WTC11 (cell line): Measurements from ENCODE around the gene MRPS6. TPM values are rescaled to one million over a fixed set of nuclear protein-coding genes. Genes with fewer than 3 reads are reported as not detected.

Experiments used
- ATAC-seq: fragments of 200-7000 bp; cut with Tn5 transposase; 2 replicates; pipeline ENCODE4 v1.10.0; 2021; ENCODE audit warnings: mild to moderate bottlenecking, moderate library complexity
- CTCF ChIA-PET: fragments of 300-600 bp; sonication (Branson Sonifier 250); formaldehyde crosslinking; loops from one replicate; lab custom pipeline; 2021; ENCODE audit warnings: antibody characterized with exemption; lab: Charles Lee
- POLR2A ChIA-PET: fragments of 350-600 bp; sonication (Branson Sonifier 250); formaldehyde crosslinking; loops from one replicate; lab custom pipeline; 2021; ENCODE audit warnings: antibody characterized with exemption; lab: Charles Lee
- DNase-seq: peaks from one replicate; pipeline ENCODE4 v3.0.0; 2021; ENCODE audit warnings: low spot score
- H3K27ac Mint-ChIP-seq: 2 replicates; pipeline ENCODE4 v1.8.0; 2021; ENCODE audit warnings: mixed read lengths
- H3K27me3 Mint-ChIP-seq: 2 replicates; pipeline ENCODE4 v1.8.0; 2021; ENCODE audit warnings: low read depth, mild to moderate bottlenecking, moderate library complexity, mixed read lengths
- H3K36me3 Mint-ChIP-seq: 2 replicates; pipeline ENCODE4 v1.8.0; 2021; ENCODE audit warnings: mixed read lengths
- H3K4me1 Mint-ChIP-seq: 2 replicates; pipeline ENCODE4 v1.8.0; 2022; ENCODE audit warnings: mixed read lengths
- H3K4me3 Mint-ChIP-seq: 2 replicates; pipeline ENCODE4 v1.8.0; 2021; ENCODE audit warnings: mild to moderate bottlenecking, moderate library complexity, mixed read lengths
- H3K9me3 Mint-ChIP-seq: 2 replicates; pipeline ENCODE4 v1.8.0; 2021; ENCODE audit warnings: mixed read lengths
- CDX4 ChIP-seq: fragments of 250-450 bp; sonication (Bioruptor Pico); IDR thresholded peaks from 2 replicates; pipeline ENCODE4 v1.9.0; 2021; ENCODE audit warnings: moderate library complexity, mild to moderate bottlenecking, inconsistent platforms, borderline replicate concordance
- CREM ChIP-seq: sonication (generic); formaldehyde crosslinking; IDR thresholded peaks from 2 replicates; pipeline ENCODE4 v1.8.1; 2022; ENCODE audit warnings: mild to moderate bottlenecking, missing genetic modification reagents, moderate library complexity
- E2F4 ChIP-seq: sonication (generic); formaldehyde crosslinking; IDR thresholded peaks from 2 replicates; pipeline ENCODE4 v1.8.1; 2022; ENCODE audit warnings: low read depth, mild to moderate bottlenecking, moderate library complexity, missing genetic modification reagents, borderline replicate concordance
- ELF4 ChIP-seq: sonication (generic); formaldehyde crosslinking; IDR thresholded peaks from 2 replicates; pipeline ENCODE4 v1.8.1; 2022; ENCODE audit warnings: low read depth, mild to moderate bottlenecking, moderate library complexity, missing genetic modification reagents
- NFATC4 ChIP-seq: fragments of 250-450 bp; sonication (Bioruptor Pico); IDR thresholded peaks from 2 replicates; pipeline ENCODE4 v1.9.0; 2021; ENCODE audit warnings: mild to moderate bottlenecking
- NR3C1 ChIP-seq: sonication (generic); formaldehyde crosslinking; conservative IDR thresholded peaks from 2 replicates; pipeline ENCODE4 v1.8.1; 2023; ENCODE audit warnings: low read depth, mild to moderate bottlenecking, missing genetic modification reagents
- PRRX2 ChIP-seq: fragments of 250-450 bp; sonication (Bioruptor Pico); IDR thresholded peaks from 2 replicates; pipeline ENCODE4 v1.8.0; 2021; ENCODE audit warnings: mild to moderate bottlenecking
- RORB ChIP-seq: fragments of 250-450 bp; sonication (Bioruptor Pico); IDR thresholded peaks from 2 replicates; pipeline ENCODE4 v1.9.0; 2021; ENCODE audit warnings: mild to moderate bottlenecking
- SMAD4 ChIP-seq: sonication (generic); formaldehyde crosslinking; IDR thresholded peaks from 2 replicates; pipeline ENCODE4 v1.8.0; 2022; ENCODE audit warnings: mild to moderate bottlenecking, missing genetic modification reagents
- ZNF219 ChIP-seq: sonication (generic); formaldehyde crosslinking; IDR thresholded peaks from 2 replicates; pipeline ENCODE4 v1.8.0; 2023; ENCODE audit warnings: missing genetic modification reagents, mild to moderate bottlenecking, borderline replicate concordance
- ZNF396 ChIP-seq: fragments of 250-450 bp; sonication (Bioruptor Pico); IDR thresholded peaks from 2 replicates; pipeline ENCODE4 v1.8.0; 2021; ENCODE audit warnings: mild to moderate bottlenecking, moderate library complexity, borderline replicate concordance
- ZNF416 ChIP-seq: fragments of 250-450 bp; sonication (Bioruptor Pico); IDR thresholded peaks from 2 replicates; pipeline ENCODE4 v1.9.0; 2021; ENCODE audit warnings: mild to moderate bottlenecking, inconsistent platforms
- ZSCAN18 ChIP-seq: fragments of 250-450 bp; sonication (Bioruptor Pico); IDR thresholded peaks from 2 replicates; pipeline ENCODE4 v2.1.2; 2022; ENCODE audit warnings: mild to moderate bottlenecking, moderate library complexity
- total RNA-seq: library from RNA; stranded (reverse); gene quantifications from 3 replicates; pipeline ENCODE4 v1.2.3, GENCODE V29; 2021
- TF ChIP-seq, protein P1 (sequence below): sonication (generic); formaldehyde crosslinking; IDR thresholded peaks from 2 replicates; pipeline ENCODE4 v1.8.1; 2023; ENCODE audit warnings: mild to moderate bottlenecking, missing genetic modification reagents, moderate library complexity
- TF ChIP-seq, protein P2 (sequence below): fragments of 200-600 bp; IDR thresholded peaks from 2 replicates; pipeline ENCODE4 v1.8.0; 2022; ENCODE audit warnings: antibody characterized with exemption
- TF ChIP-seq, protein P3 (sequence below): sonication (generic); formaldehyde crosslinking; conservative IDR thresholded peaks from 2 replicates; pipeline ENCODE4 v1.8.1; 2023; ENCODE audit warnings: mild to moderate bottlenecking, low read depth, missing genetic modification reagents, moderate library complexity
- TF ChIP-seq, protein P4 (sequence below): sonication (generic); formaldehyde crosslinking; IDR thresholded peaks from 2 replicates; pipeline ENCODE4 v1.8.1; 2022; ENCODE audit warnings: low read depth, missing genetic modification reagents, borderline replicate concordance
- TF ChIP-seq, protein P5 (sequence below): fragments of 250-450 bp; sonication (Bioruptor Pico); conservative IDR thresholded peaks from 2 replicates; pipeline ENCODE4 v1.9.0; 2021; ENCODE audit warnings: mild to moderate bottlenecking

The MRPS6 gene
- total RNA-seq, 1 experiment from 2014 or later, result 133 TPM

- ChIA-PET POLR2A (no interaction called here), CTCF (interaction anchor here (0.7 to 2.0 kb wide), 8 partner anchors 19 to 215 kb away, joined by 3 to 12 read pairs (median 4); no protein-coding TSS in a partner anchor)
- H3K4me1 Mint-ChIP-seq, result peaks cover 60% of the 10 kb centered on the region
- DNase-seq (no peak), ATAC-seq (no peak)
- H3K9me3 Mint-ChIP-seq, result peaks cover 17% of the 10 kb centered on the region
- peak overlapping the region; percentile 74 for H3K27ac Mint-ChIP-seq
- peaks cover 65% of the 10 kb centered on the region for H3K36me3 Mint-ChIP-seq
- TF ChIP-seq, protein P1, sequence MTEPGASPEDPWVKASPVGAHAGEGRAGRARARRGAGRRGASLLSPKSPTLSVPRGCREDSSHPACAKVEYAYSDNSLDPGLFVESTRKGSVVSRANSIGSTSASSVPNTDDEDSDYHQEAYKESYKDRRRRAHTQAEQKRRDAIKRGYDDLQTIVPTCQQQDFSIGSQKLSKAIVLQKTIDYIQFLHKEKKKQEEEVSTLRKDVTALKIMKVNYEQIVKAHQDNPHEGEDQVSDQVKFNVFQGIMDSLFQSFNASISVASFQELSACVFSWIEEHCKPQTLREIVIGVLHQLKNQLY (CRISPR knock-in tag), result no peak
- TF ChIP-seq ZNF416 (CRISPR knock-in tag), result no peak
- TF ChIP-seq ELF4 (CRISPR knock-in tag), result no peak
- TF ChIP-seq, protein P2, sequence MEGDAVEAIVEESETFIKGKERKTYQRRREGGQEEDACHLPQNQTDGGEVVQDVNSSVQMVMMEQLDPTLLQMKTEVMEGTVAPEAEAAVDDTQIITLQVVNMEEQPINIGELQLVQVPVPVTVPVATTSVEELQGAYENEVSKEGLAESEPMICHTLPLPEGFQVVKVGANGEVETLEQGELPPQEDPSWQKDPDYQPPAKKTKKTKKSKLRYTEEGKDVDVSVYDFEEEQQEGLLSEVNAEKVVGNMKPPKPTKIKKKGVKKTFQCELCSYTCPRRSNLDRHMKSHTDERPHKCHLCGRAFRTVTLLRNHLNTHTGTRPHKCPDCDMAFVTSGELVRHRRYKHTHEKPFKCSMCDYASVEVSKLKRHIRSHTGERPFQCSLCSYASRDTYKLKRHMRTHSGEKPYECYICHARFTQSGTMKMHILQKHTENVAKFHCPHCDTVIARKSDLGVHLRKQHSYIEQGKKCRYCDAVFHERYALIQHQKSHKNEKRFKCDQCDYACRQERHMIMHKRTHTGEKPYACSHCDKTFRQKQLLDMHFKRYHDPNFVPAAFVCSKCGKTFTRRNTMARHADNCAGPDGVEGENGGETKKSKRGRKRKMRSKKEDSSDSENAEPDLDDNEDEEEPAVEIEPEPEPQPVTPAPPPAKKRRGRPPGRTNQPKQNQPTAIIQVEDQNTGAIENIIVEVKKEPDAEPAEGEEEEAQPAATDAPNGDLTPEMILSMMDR, result no peak
- no peak for TF ChIP-seq E2F4 (CRISPR knock-in tag)
- TF ChIP-seq CREM, result no peak
- no peak for TF ChIP-seq ZNF219 (CRISPR knock-in tag)
- no peak for TF ChIP-seq NR3C1 (CRISPR knock-in tag)
- TF ChIP-seq RORB (CRISPR knock-in tag), result no peak
- no peak for TF ChIP-seq ZNF396 (CRISPR knock-in tag)
- no peak for TF ChIP-seq NFATC4 (CRISPR knock-in tag)
- no peak for TF ChIP-seq PRRX2 (CRISPR knock-in tag)
- TF ChIP-seq ZSCAN18, result no peak
- no peak for TF ChIP-seq CDX4
- TF ChIP-seq, protein P3, sequence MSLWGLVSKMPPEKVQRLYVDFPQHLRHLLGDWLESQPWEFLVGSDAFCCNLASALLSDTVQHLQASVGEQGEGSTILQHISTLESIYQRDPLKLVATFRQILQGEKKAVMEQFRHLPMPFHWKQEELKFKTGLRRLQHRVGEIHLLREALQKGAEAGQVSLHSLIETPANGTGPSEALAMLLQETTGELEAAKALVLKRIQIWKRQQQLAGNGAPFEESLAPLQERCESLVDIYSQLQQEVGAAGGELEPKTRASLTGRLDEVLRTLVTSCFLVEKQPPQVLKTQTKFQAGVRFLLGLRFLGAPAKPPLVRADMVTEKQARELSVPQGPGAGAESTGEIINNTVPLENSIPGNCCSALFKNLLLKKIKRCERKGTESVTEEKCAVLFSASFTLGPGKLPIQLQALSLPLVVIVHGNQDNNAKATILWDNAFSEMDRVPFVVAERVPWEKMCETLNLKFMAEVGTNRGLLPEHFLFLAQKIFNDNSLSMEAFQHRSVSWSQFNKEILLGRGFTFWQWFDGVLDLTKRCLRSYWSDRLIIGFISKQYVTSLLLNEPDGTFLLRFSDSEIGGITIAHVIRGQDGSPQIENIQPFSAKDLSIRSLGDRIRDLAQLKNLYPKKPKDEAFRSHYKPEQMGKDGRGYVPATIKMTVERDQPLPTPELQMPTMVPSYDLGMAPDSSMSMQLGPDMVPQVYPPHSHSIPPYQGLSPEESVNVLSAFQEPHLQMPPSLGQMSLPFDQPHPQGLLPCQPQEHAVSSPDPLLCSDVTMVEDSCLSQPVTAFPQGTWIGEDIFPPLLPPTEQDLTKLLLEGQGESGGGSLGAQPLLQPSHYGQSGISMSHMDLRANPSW (CRISPR knock-in tag), result no peak
- TF ChIP-seq SMAD4, result no peak
- TF ChIP-seq, protein P4, sequence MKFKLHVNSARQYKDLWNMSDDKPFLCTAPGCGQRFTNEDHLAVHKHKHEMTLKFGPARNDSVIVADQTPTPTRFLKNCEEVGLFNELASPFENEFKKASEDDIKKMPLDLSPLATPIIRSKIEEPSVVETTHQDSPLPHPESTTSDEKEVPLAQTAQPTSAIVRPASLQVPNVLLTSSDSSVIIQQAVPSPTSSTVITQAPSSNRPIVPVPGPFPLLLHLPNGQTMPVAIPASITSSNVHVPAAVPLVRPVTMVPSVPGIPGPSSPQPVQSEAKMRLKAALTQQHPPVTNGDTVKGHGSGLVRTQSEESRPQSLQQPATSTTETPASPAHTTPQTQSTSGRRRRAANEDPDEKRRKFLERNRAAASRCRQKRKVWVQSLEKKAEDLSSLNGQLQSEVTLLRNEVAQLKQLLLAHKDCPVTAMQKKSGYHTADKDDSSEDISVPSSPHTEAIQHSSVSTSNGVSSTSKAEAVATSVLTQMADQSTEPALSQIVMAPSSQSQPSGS, result no peak
- TF ChIP-seq, protein P5, sequence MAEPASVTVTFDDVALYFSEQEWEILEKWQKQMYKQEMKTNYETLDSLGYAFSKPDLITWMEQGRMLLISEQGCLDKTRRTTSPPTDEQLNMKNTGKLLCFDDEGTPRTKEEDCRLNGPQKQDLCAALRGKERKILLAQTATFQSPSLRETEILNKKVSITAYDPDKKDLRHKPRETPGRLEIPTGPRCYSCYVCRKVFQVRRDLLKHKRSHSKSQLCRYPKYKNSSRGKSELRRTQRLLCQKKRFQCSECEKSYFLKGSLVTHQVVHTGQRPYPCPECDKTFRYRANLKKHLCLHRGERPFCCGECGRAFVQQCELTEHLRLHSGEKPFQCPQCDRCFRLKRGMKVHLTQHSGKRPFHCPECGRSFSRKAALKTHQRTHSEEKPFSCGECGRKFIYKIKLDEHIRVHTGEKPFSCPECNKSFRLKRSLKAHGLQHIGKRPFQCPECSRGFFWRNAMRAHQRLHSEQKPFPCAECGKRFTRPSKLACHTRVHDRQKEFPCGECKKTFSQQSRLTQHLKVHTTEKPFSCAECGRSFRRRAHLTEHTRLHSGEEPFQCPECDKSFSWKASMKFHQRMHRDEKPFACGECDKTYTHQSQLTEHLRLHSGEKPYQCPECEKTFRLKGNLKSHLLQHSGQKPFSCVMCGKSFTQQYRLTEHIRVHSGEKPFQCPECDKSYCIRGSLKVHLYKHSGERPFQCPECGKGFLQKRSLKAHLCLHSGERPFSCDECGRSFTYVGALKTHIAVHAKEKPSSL (CRISPR knock-in tag), result no peak
- H3K27me3 Mint-ChIP-seq, result no peaks in the 10 kb centered on the region
- no peak overlapping the region for H3K4me3 Mint-ChIP-seq
Measured at GRCh38 chr21:34132926-34133325, 59.5 kb downstream of the MRPS6 start.
